ENCODE results near the gene ZNF783.
"Not testable (repeated sequence)": the region's sequence is repeated elsewhere in the genome, so short reads cannot be mapped to it uniquely, and the experiment has no call there.

ZNF783 gene

DNA sequence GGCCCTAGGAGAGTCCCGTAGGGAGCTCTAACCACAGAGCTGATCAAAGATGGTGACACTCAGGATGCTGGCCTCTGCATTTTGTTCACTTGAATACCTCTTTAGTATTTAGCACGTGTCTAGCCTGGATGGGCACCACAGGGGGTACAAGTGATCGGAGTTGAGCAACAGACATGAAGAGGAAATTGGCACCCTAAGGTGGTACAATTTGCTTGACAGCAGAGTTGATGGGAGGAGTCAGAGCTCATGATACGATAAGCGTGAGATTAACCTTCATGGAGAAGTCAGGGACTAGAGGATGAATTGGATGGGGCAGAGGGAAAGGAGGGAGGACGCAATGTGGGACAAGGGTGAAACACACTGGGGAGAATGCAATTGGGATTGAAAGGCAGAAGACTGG, 32.5 kb upstream of the ZNF783 start:
- 0 out of 2 replicates have a peak, but pooled peaks cover 5% of the 10 kb centered on the region for H3F3A ChIP-seq (ENCODE audit: insufficient read depth, low read length)
- H3K79me2 ChIP-seq (ENCODE audit: low read length), result no peaks in the 10 kb centered on the region
- H4K20me1 ChIP-seq (ENCODE audit: insufficient read depth, low read length), result no peaks in the 10 kb centered on the region
- TF ChIP-seq, protein P1, sequence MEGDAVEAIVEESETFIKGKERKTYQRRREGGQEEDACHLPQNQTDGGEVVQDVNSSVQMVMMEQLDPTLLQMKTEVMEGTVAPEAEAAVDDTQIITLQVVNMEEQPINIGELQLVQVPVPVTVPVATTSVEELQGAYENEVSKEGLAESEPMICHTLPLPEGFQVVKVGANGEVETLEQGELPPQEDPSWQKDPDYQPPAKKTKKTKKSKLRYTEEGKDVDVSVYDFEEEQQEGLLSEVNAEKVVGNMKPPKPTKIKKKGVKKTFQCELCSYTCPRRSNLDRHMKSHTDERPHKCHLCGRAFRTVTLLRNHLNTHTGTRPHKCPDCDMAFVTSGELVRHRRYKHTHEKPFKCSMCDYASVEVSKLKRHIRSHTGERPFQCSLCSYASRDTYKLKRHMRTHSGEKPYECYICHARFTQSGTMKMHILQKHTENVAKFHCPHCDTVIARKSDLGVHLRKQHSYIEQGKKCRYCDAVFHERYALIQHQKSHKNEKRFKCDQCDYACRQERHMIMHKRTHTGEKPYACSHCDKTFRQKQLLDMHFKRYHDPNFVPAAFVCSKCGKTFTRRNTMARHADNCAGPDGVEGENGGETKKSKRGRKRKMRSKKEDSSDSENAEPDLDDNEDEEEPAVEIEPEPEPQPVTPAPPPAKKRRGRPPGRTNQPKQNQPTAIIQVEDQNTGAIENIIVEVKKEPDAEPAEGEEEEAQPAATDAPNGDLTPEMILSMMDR (IDR thresholded peaks at IDR 0.05; ENCODE audit: low read length), result no peak
- no peak for TF ChIP-seq EZH2phosphoT487 (IDR thresholded peaks at IDR 0.05; ENCODE audit: low read length)
- no peak overlapping the region for H3K27ac ChIP-seq (ENCODE audit: low read length)
- H3K9ac ChIP-seq (ENCODE audit: low read length), result no peak overlapping the region
- H3K9me3 ChIP-seq (replicated peaks; ENCODE audit: insufficient read depth, low read length), result no peaks in the 10 kb centered on the region
- H3K9me2 ChIP-seq (replicated peaks; ENCODE audit: insufficient read depth, low read length), result no peaks in the 10 kb centered on the region
- no peaks in the 10 kb centered on the region for H3K4me1 ChIP-seq (ENCODE audit: low read length)
- no peaks in the 10 kb centered on the region for H3K27me3 ChIP-seq (replicated peaks; ENCODE audit: insufficient read depth, low read length)
- H2AFZ ChIP-seq (ENCODE audit: low read length), result no peak overlapping the region
- H3K36me3 ChIP-seq (replicated peaks; ENCODE audit: insufficient read depth, low read length), result peaks cover 3% of the 10 kb centered on the region; the same call in 1 of the 2 replicates
- no peak overlapping the region for H3K4me3 ChIP-seq (ENCODE audit: low read length)
- no peak overlapping the region for H3K4me2 ChIP-seq (ENCODE audit: low read depth, low read length)
- DNase-seq, result no peak

DNA sequence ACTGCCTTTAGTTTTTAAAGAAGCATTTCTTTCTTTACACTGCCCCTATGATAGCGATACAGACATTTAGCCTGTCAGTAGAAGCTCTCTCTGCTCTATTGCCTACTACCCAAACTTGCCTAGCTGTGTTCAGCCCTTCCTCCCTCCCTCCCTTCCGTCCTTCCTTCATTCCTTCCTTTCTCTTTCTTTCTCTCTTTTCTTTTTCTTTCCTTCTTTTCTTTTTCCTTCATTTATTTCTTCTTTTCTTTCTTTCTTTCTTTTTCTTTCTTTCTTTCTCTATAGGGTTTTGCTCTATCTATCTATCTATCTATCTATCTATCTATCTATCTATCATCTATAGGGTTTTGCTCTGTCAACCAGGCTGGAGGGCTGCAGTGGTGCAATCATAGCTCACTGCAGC, 29.6 kb upstream of the ZNF783 start:
- Histone ChIP-seq H3K36me3 (replicated peaks; ENCODE audit: insufficient read depth, low read length) (no peaks in the 10 kb centered on the region), H3K27me3 (replicated peaks; ENCODE audit: insufficient read depth, low read length) (no peaks in the 10 kb centered on the region), H3K4me1 (ENCODE audit: low read length) (no peaks in the 10 kb centered on the region), H3F3A (ENCODE audit: insufficient read depth, low read length) (0 out of 2 replicates have a peak, but pooled peaks cover 5% of the 10 kb centered on the region), H3K79me2 (ENCODE audit: low read length) (no peaks in the 10 kb centered on the region), H2AFZ (ENCODE audit: low read length) (no peak overlapping the region), H3K9me2 (replicated peaks; ENCODE audit: insufficient read depth, low read length) (no peaks in the 10 kb centered on the region), H4K20me1 (ENCODE audit: insufficient read depth, low read length) (no peaks in the 10 kb centered on the region), H3K9ac (ENCODE audit: low read length) (no peak overlapping the region), H3K4me2 (ENCODE audit: low read depth, low read length) (no peak overlapping the region), H3K9me3 (replicated peaks; ENCODE audit: insufficient read depth, low read length) (no peaks in the 10 kb centered on the region), H3K4me3 (ENCODE audit: low read length) (no peak overlapping the region), H3K27ac (ENCODE audit: low read length) (no peak overlapping the region)
- TF ChIP-seq, protein P1 (IDR thresholded peaks at IDR 0.05; ENCODE audit: low read length), result no peak
- TF ChIP-seq EZH2 (optimal IDR thresholded peaks at IDR 0.05; ENCODE audit: low read depth, low read length) (no peak), EZH2phosphoT487 (IDR thresholded peaks at IDR 0.05; ENCODE audit: low read length) (no peak)
- DNase-seq, result no peak

DNA sequence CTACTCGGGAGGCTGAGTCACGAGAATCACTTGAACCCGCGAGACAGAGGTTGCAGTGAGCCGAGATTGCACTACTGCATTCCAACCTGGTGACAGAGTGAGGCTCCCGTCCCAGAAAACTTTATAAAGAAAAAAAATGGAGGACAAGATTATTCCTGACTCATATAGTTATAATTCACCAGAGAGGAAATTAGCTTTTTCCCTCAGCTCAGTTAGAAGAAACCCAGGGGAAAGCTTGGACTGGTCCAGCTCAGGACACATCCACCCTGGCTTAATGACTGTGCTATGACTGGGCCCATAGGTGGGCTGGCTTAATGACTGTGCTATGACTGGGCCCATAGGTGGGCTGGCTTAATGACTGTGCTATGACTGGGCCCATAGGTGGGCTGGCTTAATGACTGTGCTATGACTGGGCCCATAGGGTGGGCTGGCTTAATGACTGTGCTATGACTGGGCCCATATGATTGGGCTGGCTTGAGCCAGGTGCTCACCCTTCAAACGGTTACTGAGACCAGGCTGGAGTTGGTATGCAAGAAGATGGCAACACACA, 28.3 kb upstream of the ZNF783 start:
- not testable (repeated sequence) for H3K79me2 ChIP-seq (ENCODE audit: low read length); H3K27me3 ChIP-seq (replicated peaks; ENCODE audit: insufficient read depth, low read length); DNase-seq; H3K4me2 ChIP-seq (ENCODE audit: low read depth, low read length); H3K9ac ChIP-seq (ENCODE audit: low read length); H2AFZ ChIP-seq (ENCODE audit: low read length); H3K9me3 ChIP-seq (replicated peaks; ENCODE audit: insufficient read depth, low read length); H3K27ac ChIP-seq (ENCODE audit: low read length); H3K4me1 ChIP-seq (ENCODE audit: low read length); H3K4me3 ChIP-seq (ENCODE audit: low read length); H3K36me3 ChIP-seq (replicated peaks; ENCODE audit: insufficient read depth, low read length); H4K20me1 ChIP-seq (ENCODE audit: insufficient read depth, low read length); H3K9me2 ChIP-seq (replicated peaks; ENCODE audit: insufficient read depth, low read length)
- H3F3A ChIP-seq (ENCODE audit: insufficient read depth, low read length), result peaks cover 12% of the 10 kb centered on the region

DNA sequence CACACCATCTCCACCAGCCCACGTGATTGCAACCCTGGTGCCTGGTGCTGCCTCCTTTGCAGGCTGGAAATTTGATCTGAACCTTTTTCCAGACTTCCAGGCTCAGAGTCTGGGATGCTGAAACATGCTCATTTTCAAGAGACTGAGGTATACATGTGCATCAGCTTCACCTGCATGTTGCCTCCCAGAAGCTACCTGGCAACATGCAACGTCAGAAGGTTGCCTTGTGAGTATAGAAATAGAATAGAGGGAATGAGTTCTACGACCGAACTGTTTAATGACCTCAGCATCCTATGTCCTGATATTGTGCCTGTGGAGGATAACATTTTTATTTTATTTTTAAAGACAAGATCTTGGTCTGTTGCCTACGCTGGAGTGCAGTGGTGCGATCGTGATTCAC, 24.5 kb upstream of the ZNF783 start:
- no peak overlapping the region for H3K4me3 ChIP-seq (ENCODE audit: low read length)
- H3K9me2 ChIP-seq (replicated peaks; ENCODE audit: insufficient read depth, low read length), result no peaks in the 10 kb centered on the region
- H2AFZ ChIP-seq (ENCODE audit: low read length), result no peak overlapping the region
- no peak overlapping the region for H3K4me2 ChIP-seq (ENCODE audit: low read depth, low read length)
- H3K79me2 ChIP-seq (ENCODE audit: low read length), result peaks cover 31% of the 10 kb centered on the region
- H3K27ac ChIP-seq (ENCODE audit: low read length), result no peak overlapping the region
- peaks cover 14% of the 10 kb centered on the region for H3F3A ChIP-seq (ENCODE audit: insufficient read depth, low read length)
- no peaks in the 10 kb centered on the region for H3K36me3 ChIP-seq (replicated peaks; ENCODE audit: insufficient read depth, low read length)
- no peak for TF ChIP-seq EZH2 (optimal IDR thresholded peaks at IDR 0.05; ENCODE audit: low read depth, low read length)
- TF ChIP-seq, protein P1 (IDR thresholded peaks at IDR 0.05; ENCODE audit: low read length), result no peak
- no peak for TF ChIP-seq EZH2phosphoT487 (IDR thresholded peaks at IDR 0.05; ENCODE audit: low read length)
- DNase-seq, result no peak
- H3K9ac ChIP-seq (ENCODE audit: low read length), result no peak overlapping the region
- no peaks in the 10 kb centered on the region for H3K9me3 ChIP-seq (replicated peaks; ENCODE audit: insufficient read depth, low read length)
- peaks cover 16% of the 10 kb centered on the region for H3K4me1 ChIP-seq (ENCODE audit: low read length)
- no peaks in the 10 kb centered on the region for H4K20me1 ChIP-seq (ENCODE audit: insufficient read depth, low read length)
- no peaks in the 10 kb centered on the region for H3K27me3 ChIP-seq (replicated peaks; ENCODE audit: insufficient read depth, low read length)
